Measurements from ENCODE around the gene HBS1L.

Gene HBS1L

DNA sequence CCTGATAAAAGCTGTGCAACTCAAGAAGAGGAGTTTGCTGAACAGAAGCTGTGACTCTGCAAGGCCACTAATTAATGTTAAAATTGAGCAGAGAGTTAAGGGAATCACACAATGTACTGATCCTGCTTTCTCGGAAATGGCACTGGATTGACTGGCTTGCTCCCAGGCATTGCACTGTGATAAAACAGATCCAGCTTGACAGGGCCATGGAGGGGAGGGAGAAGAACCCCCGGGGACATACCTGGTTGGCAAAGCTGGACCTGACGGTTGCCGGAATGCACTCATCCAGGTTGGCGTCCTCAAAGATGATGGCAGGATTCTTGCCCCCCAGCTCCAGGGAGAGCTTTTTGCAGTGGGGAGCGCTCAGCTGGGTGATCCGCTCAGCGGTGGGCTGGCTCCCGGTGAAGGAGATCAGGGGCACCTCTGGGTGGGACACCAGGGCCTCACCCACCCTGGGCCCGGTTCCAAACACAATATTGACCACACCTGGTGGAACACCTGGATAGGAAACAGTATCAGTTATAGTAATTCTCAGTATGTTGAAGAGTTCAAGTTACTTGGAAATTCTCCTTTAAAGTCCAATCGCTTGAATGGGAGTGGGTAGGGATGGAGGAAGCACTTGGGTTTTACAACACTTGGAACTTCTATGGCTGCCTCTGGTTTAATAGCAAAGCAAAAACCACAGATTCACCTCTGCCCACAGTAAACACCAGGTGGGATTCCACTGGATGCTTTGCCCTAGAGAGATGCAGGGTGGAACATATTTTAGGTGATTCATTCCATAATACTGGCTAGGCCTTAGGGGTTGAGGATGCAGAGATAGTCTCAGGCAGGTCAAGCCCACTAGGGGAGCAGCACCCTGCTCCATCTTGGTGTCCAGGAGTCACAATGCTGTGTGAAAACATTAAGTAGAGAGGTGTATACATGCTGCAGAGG is 121.8 kb downstream of the HBS1L start:
- DNase-seq (ENCODE audit: extremely low read depth, insufficient read length) = no peak
- TF ChIP-seq CTCF (IDR thresholded peaks at IDR 0.05; ENCODE audit: insufficient read depth, low read length, poor library complexity, severe bottlenecking) = no peak
- Histone ChIP-seq H3K27me3 (replicated peaks; ENCODE audit: control insufficient read depth, insufficient read depth, low read length) (no peaks in the 10 kb centered on the region), H3K4me3 (replicated peaks; ENCODE audit: low read depth, low read length) (no peak overlapping the region), H3K36me3 (ENCODE audit: control insufficient read depth, insufficient read depth, low read length) (no peaks in the 10 kb centered on the region)

DNA sequence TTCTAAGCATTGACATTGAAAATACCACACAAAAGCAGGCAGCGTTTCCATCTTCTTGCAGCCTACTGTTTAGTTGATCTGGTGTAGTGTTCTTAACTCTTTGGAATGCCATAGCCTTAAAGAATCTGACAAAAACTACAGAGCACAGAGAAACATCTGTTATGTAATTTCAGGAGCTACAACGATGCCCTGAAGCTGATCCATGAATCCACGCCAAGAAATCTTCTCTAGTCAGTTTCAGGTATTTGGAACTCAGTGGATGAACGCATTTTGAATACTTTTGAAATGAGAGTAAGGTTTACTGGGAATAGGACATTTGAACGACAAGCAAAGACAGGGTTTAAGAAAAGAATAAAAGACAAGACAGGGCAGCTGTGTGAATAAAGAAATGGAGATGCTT is 122.5 kb downstream of the HBS1L start:
- no peak overlapping the region for H3K4me3 ChIP-seq (replicated peaks; ENCODE audit: low read depth, low read length)
- no peaks in the 10 kb centered on the region for H3K36me3 ChIP-seq (ENCODE audit: control insufficient read depth, insufficient read depth, low read length)
- DNase-seq (ENCODE audit: extremely low read depth, insufficient read length) = no peak
- no peak for TF ChIP-seq CTCF (IDR thresholded peaks at IDR 0.05; ENCODE audit: insufficient read depth, low read length, poor library complexity, severe bottlenecking)
- no peaks in the 10 kb centered on the region for H3K27me3 ChIP-seq (replicated peaks; ENCODE audit: control insufficient read depth, insufficient read depth, low read length)

DNA sequence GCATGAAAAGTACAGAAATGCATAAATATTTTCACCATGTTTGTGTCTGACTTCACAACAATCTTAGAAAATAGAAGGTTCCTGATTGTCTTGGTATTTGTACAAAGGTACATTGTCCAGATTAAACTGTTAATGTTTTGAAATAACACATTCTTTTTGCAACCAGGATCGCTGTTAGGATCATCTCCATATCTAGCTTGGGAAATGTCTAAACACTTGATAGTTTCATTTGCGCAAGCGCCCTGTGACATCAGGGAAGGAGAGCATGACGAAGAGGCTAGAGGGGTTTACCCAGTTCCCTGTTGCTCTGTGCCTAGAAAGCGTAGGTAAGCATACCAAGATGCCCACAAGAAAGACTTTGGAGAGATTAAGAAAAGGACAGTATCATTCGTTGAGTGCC is 124.2 kb downstream of the HBS1L start:
- DNase-seq (ENCODE audit: extremely low read depth, insufficient read length) = no peak
- TF ChIP-seq CTCF (IDR thresholded peaks at IDR 0.05; ENCODE audit: insufficient read depth, low read length, poor library complexity, severe bottlenecking) = no peak
- H3K27me3 ChIP-seq (replicated peaks; ENCODE audit: control insufficient read depth, insufficient read depth, low read length) = no peaks in the 10 kb centered on the region
- no peak overlapping the region for H3K4me3 ChIP-seq (replicated peaks; ENCODE audit: low read depth, low read length)
- H3K36me3 ChIP-seq (ENCODE audit: control insufficient read depth, insufficient read depth, low read length) = no peaks in the 10 kb centered on the region

DNA sequence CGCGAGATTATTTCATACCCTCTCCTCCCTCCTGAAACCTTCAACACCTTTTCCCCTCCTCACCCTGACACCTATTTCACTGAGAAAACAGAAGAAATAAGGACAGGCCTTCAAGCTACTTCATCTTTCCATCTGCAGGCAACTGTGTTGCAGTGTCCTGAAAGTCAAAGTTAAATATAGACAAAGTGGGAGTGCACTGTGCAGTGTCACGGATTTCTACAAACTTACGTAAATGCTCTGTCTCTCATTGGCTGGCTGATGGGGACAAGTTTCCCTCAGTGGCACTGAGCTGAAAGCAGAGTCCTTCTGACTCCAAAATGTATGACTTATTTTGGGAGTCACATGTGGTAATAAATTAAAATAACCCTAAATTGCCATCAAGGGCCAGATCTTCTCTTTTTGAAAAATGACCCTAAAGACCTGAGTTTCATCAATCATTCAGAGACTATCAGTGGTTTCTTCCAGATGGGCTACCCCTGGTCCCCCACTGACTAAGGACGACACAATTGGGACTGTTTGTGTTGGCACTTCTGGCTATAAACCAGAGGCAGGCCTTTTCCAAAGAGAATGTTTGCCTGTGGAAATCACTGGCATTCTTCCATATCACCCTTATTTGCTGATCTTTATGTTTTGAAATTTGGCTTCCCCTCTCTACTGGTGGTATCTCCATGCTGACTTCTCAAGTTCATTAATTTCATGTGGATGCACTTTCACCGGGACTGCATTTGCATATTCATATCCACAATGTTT is 126.3 kb downstream of the HBS1L start:
- Histone ChIP-seq H3K27me3 (replicated peaks; ENCODE audit: control insufficient read depth, insufficient read depth, low read length) (no peaks in the 10 kb centered on the region), H3K36me3 (ENCODE audit: control insufficient read depth, insufficient read depth, low read length) (no peaks in the 10 kb centered on the region), H3K4me3 (replicated peaks; ENCODE audit: low read depth, low read length) (no peak overlapping the region)
- TF ChIP-seq CTCF (IDR thresholded peaks at IDR 0.05; ENCODE audit: insufficient read depth, low read length, poor library complexity, severe bottlenecking) = no peak
- no peak for DNase-seq (ENCODE audit: extremely low read depth, insufficient read length)

- no peaks in the 10 kb centered on the region for H3K27me3 ChIP-seq (replicated peaks; ENCODE audit: control insufficient read depth, insufficient read depth, low read length)
- no peak overlapping the region for H3K4me3 ChIP-seq (replicated peaks; ENCODE audit: low read depth, low read length)
- no peak for TF ChIP-seq CTCF (IDR thresholded peaks at IDR 0.05; ENCODE audit: insufficient read depth, low read length, poor library complexity, severe bottlenecking)
- DNase-seq (ENCODE audit: extremely low read depth, insufficient read length) = no peak
- H3K36me3 ChIP-seq (ENCODE audit: control insufficient read depth, insufficient read depth, low read length) = no peaks in the 10 kb centered on the region
These were observed 128.8 kb downstream of the HBS1L start for GRCh38 chr6:134925800-134926199.

Data from GM06990 (cell line).